HCT116 (cell line): Measurements from ENCODE around the gene RAD21L1. TPM values are rescaled to one million over a fixed set of nuclear protein-coding genes. Genes with fewer than 3 reads are reported as not detected.

Source experiments
- ATAC-seq: fragments of 200-7000 bp; cut with Tn5 transposase; 2 replicates; pipeline ENCODE4 v1.9.1; 2020; ENCODE audit warnings: mild to moderate bottlenecking, moderate library complexity
- BruUV-seq: library from RNA; stranded (reverse); fragments of 400-500 nt; replicated peaks from 2 replicates; lab custom pipeline; 2021; lab: Mats Ljungman, UMichigan
- CTCF ChIA-PET: fragments of 300-600 bp; sonication (Branson Sonifier 250); formaldehyde crosslinking; loops from one replicate; lab custom pipeline; 2021; ENCODE audit warnings: antibody characterized with exemption; lab: Charles Lee
- POLR2A ChIA-PET: fragments of 300-600, 350-600 bp; sonication (Branson Sonifier 250); formaldehyde crosslinking; loops from one replicate; lab custom pipeline; 2021; ENCODE audit warnings: antibody characterized with exemption; lab: Charles Lee
- RAD21 ChIA-PET, 2 experiments: fragments of 300-600 bp; sonication (Branson Sonifier 250); formaldehyde crosslinking; loops; one replicate each; lab custom pipeline; 2023; ENCODE audit warnings: low total read pairs in 2 of 2; ENCODE audit not compliant: uncharacterized antibody in 2 of 2, unreplicated experiment in 2 of 2, low non-redundant PET in 1 of 2; lab: Charles Lee
- DNase-seq: peaks from one replicate; pipeline ENCODE4 v3.0.0-alpha.2; 2010; ENCODE audit warnings: low read depth, low spot score
- H2AFZ ChIP-seq: fragments of 200-600 bp; shearing (Covaris generic), sonication (generic); 2 replicates; pipeline ENCODE4 v1.6.1; 2017; ENCODE audit warnings: low read depth, mixed run types, mixed read lengths, antibody characterized with exemption, low read length; ENCODE audit not compliant: poor library complexity, severe bottlenecking
- H3K27ac ChIP-seq: 2 replicates; pipeline ENCODE4 v1.5.1; 2012; ENCODE audit warnings: low read depth, low read length
- H3K27me3 ChIP-seq: fragments of 200-600 bp; sonication (generic); 2 replicates; pipeline ENCODE4 v1.6.1; 2016; ENCODE audit warnings: mixed run types, low read length, mixed read lengths; ENCODE audit not compliant: insufficient read depth
- H3K36me3 ChIP-seq, 2 experiments: fragments of 200-500 bp in 1 of 2; fragments of 200-600 bp in 1 of 2; sonication (Bioruptor generic) in 1 of 2; sonication (generic) in 1 of 2; 2 replicates each; pipeline versions ENCODE4 v1.5.1 to v1.6.1; 2014 to 2016; ENCODE audit warnings: low read length in 2 of 2, inconsistent platforms in 1 of 2, mixed read lengths in 1 of 2, mixed run types in 1 of 2; ENCODE audit not compliant: insufficient read depth in 2 of 2, control insufficient read depth in 1 of 2
- H3K4me1 ChIP-seq, 2 experiments: fragments of 200-600 bp in 1 of 2; sonication (generic) in 1 of 2; 2 replicates each; pipeline versions ENCODE4 v1.5.1 to v1.6.1; 2012 to 2017; ENCODE audit warnings: low read length in 2 of 2, inconsistent platforms in 1 of 2, mild to moderate bottlenecking in 1 of 2, mixed read lengths in 1 of 2, mixed run types in 1 of 2, moderate library complexity in 1 of 2; ENCODE audit not compliant: insufficient read depth in 2 of 2, control insufficient read depth in 1 of 2
- H3K4me2 ChIP-seq: fragments of 200-600 bp; sonication (generic); 2 replicates; pipeline ENCODE4 v1.6.1; 2017; ENCODE audit warnings: mixed run types, low read length, mixed read lengths
- H3K4me3 ChIP-seq, 2 experiments: fragments of 200-600 bp in 1 of 2; sonication (generic) in 1 of 2; replicated peaks in 1 of 2; 2 replicates each; pipeline ENCODE4 v1.5.1; 2011 to 2016; ENCODE audit warnings: low read length in 2 of 2, control low read depth in 1 of 2, low read depth in 1 of 2, mild to moderate bottlenecking in 1 of 2, mixed read lengths in 1 of 2, mixed run types in 1 of 2
- H3K79me2 ChIP-seq: fragments of 200-600 bp; sonication (generic); 2 replicates; pipeline ENCODE4 v1.6.1; 2017; ENCODE audit warnings: mild to moderate bottlenecking, mixed run types, low read length, moderate library complexity, mixed read lengths; ENCODE audit not compliant: insufficient read depth
- H3K9ac ChIP-seq: fragments of 200-600 bp; sonication (generic); 2 replicates; pipeline ENCODE4 v1.6.1; 2016; ENCODE audit warnings: low read length, mixed read lengths
- H3K9me2 ChIP-seq: fragments of 200-600 bp; sonication (generic), shearing (Covaris generic); 2 replicates; pipeline ENCODE4 v1.6.1; 2017; ENCODE audit warnings: mixed run types, mild to moderate bottlenecking, moderate library complexity; ENCODE audit not compliant: insufficient read depth
- H3K9me3 ChIP-seq, 2 experiments: fragments of 200-500 bp in 1 of 2; fragments of 200-600 bp in 1 of 2; sonication (Bioruptor generic) in 1 of 2; sonication (generic) in 1 of 2; 2 replicates each; pipeline ENCODE4 v1.6.1; 2014 to 2017; ENCODE audit warnings: low read length in 2 of 2, mixed read lengths in 2 of 2, inconsistent platforms in 1 of 2, low read depth in 1 of 2, mild to moderate bottlenecking in 1 of 2, mixed run types in 1 of 2, moderate library complexity in 1 of 2; ENCODE audit not compliant: control insufficient read depth in 1 of 2, insufficient read depth in 1 of 2
- H4K20me1 ChIP-seq: fragments of 200-600 bp; sonication (generic), shearing (Covaris generic); 2 replicates; pipeline ENCODE4 v1.6.1; 2017; ENCODE audit warnings: mixed run types, mild to moderate bottlenecking, moderate library complexity; ENCODE audit not compliant: insufficient read depth
- CEBPB ChIP-seq: IDR thresholded peaks from 2 replicates; pipeline ENCODE4 v1.6.1; 2012; ENCODE audit warnings: low read depth
- EGR1 ChIP-seq: IDR thresholded peaks from 2 replicates; pipeline ENCODE4 v1.6.1; 2012; ENCODE audit warnings: low read depth
- ELF1 ChIP-seq: IDR thresholded peaks from 2 replicates; pipeline ENCODE4 v1.6.1; 2012; ENCODE audit warnings: low read depth, borderline replicate concordance
- EZH2 ChIP-seq: fragments of 200-600 bp; sonication (generic); IDR thresholded peaks from 2 replicates; pipeline ENCODE4 v1.6.1; 2017; ENCODE audit warnings: antibody characterized with exemption, mixed run types
- EZH2phosphoT487 ChIP-seq: fragments of 200-600 bp; IDR thresholded peaks from 2 replicates; pipeline ENCODE4 v1.6.1; 2018; ENCODE audit warnings: antibody characterized with exemption, borderline replicate concordance
- intact Hi-C: fragments of 100-400 bp; cut with micrococcal nuclease; formaldehyde crosslinking; loops from 2 replicates; pipeline ENCODE4 v1.10.0; 2022
- total RNA-seq: library from RNA; stranded (reverse); gene quantifications from one replicate; pipeline ENCODE4 v1.2.1, GENCODE V29; 2021; ENCODE audit not compliant: unreplicated experiment
- TF ChIP-seq, protein P1 (sequence below): IDR thresholded peaks from 2 replicates; pipeline ENCODE4 v1.6.1; 2012; ENCODE audit warnings: low read depth
- TF ChIP-seq, protein P2 (sequence below): IDR thresholded peaks from 2 replicates; pipeline ENCODE4 v1.6.1; 2012

RAD21L1 gene
- total RNA-seq, 1 experiment from 2014 or later, result 0.17 TPM

DNA sequence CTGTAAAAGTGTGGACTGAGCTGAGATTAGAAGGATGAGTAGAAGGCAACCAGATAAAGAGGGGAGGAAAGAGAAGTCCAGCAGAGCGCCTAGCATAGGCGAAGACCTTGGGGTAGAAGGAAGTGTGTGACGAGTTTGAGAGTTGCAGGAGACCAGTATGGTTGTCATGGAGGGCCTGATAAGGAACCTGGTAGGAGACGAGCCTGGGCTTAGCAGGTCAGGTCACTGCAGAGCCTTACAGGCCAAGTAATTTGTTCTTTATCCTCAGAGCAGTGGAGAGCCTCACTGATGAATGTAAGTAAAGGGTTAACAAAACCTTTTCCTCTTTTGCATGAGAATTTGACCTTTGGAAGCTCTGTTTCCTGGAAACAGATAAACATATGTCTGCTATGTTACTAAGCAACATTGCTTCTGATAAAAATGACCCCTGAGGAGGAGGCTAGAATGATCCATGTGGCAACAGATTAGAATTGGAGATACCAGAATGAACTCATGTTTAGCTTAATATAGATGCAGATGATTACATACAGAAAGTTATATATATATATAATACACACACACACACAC is 38.2 kb upstream of the RAD21L1 start:
- Histone ChIP-seq H4K20me1 (no peaks in the 10 kb centered on the region), H3K4me1 (peaks cover 14 to 32% of the 10 kb centered on the region in 2 experiments; a peak in 3 of 4 replicates), H3K9me2 (no peaks in the 10 kb centered on the region), H3K27me3 (peaks cover 7% of the 10 kb centered on the region; the same call in 1 of the 2 replicates), H2AFZ (no peak overlapping the region), H3K4me2 (no peak overlapping the region), H3K79me2 (no peaks in the 10 kb centered on the region), H3K9me3 (no peaks in the 10 kb centered on the region), H3K36me3 (no peaks in the 10 kb centered on the region), H3K27ac (no peak overlapping the region), H3K9ac (no peak overlapping the region), H3K4me3 (no peak overlapping the region)
- BruUV-seq, result no TSS peak
- POLR2A ChIA-PET, result no interaction called here
- no peak for TF ChIP-seq EZH2
- TF ChIP-seq EGR1, result no peak
- TF ChIP-seq ELF1, result no peak
- TF ChIP-seq CEBPB, result no peak
- TF ChIP-seq, protein P1, sequence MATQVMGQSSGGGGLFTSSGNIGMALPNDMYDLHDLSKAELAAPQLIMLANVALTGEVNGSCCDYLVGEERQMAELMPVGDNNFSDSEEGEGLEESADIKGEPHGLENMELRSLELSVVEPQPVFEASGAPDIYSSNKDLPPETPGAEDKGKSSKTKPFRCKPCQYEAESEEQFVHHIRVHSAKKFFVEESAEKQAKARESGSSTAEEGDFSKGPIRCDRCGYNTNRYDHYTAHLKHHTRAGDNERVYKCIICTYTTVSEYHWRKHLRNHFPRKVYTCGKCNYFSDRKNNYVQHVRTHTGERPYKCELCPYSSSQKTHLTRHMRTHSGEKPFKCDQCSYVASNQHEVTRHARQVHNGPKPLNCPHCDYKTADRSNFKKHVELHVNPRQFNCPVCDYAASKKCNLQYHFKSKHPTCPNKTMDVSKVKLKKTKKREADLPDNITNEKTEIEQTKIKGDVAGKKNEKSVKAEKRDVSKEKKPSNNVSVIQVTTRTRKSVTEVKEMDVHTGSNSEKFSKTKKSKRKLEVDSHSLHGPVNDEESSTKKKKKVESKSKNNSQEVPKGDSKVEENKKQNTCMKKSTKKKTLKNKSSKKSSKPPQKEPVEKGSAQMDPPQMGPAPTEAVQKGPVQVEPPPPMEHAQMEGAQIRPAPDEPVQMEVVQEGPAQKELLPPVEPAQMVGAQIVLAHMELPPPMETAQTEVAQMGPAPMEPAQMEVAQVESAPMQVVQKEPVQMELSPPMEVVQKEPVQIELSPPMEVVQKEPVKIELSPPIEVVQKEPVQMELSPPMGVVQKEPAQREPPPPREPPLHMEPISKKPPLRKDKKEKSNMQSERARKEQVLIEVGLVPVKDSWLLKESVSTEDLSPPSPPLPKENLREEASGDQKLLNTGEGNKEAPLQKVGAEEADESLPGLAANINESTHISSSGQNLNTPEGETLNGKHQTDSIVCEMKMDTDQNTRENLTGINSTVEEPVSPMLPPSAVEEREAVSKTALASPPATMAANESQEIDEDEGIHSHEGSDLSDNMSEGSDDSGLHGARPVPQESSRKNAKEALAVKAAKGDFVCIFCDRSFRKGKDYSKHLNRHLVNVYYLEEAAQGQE, result no peak
- TF ChIP-seq, protein P2, sequence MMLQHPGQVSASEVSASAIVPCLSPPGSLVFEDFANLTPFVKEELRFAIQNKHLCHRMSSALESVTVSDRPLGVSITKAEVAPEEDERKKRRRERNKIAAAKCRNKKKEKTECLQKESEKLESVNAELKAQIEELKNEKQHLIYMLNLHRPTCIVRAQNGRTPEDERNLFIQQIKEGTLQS, result no peak
- no peak for TF ChIP-seq EZH2phosphoT487
- RAD21 ChIA-PET, result interaction anchor here (0.6 kb wide), 2 partner anchors 36 to 38 kb away, joined by 3 to 4 read pairs; partner anchors contain the start of gene RAD21L1 (in 1 of the 2)
- no peak for DNase-seq
- no peak for ATAC-seq
- intact Hi-C loops, result loop anchor here (10.0 kb wide), 1 partner anchor 373 kb away; no protein-coding TSS in a partner anchor
- CTCF ChIA-PET, result no interaction called here
